ENCODE measurements around the gene SMAD2.

The SMAD2 gene

DNA sequence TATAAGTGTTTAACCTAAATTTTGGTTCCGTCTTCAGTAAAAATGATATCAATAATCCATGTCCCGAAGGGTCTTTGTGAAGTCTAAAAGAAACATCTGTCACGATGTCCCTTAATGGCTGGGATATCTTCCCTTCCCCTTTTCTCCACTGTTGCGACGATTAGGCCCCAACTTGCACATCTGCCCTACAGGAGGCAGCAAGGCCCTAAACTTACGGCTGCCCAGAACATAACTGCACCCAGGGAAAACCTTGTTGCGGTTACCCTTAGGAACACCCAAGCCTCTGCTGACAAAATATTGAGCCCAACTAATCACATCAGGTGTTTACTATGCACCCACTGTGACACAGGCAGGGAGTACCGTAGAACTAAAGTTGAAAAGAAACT lies 1.3 kb upstream of the SMAD2 start:
- DNase-seq, result peak; percentile 8

DNA sequence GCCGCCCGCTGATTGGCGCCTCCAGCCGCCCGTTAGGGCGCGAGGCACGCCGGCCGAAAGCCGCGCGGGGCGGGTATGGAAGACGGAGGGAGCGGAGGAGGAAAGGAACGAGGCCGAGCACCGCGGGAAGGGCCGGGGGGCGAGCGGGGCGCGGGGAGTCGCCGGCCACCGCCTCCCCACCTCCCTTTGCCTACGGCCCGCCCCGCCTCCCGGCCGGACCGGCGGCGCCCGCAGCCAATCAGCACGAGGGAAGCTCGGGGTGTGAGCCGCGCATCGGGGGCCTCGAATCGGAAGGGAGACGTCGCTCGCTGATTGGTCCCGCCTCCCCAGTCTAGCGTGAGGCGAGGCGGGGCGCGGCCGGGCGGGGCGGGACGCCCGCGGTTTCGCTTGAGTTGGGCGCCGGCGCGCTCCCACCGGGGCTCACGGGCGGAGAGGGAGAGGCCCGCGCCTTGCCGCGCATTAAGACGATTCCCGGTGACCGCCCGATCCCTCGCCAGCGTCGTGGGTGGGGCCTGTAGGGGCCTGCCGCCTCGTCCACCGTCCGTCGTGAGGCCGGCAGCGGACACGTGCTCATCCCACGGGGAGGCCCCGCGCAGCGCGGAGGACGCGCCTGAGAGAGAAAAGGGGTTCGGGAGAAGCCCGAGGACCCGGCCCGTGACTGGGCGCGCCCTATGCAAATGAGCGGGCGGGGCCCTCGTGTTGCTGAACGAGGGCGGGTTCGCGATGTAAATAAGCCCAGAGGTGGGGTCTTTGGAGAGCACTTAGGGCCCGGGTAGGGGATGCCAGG lies 665 bp upstream of the SMAD2 start:
- peak; percentile 92 for DNase-seq

DNA sequence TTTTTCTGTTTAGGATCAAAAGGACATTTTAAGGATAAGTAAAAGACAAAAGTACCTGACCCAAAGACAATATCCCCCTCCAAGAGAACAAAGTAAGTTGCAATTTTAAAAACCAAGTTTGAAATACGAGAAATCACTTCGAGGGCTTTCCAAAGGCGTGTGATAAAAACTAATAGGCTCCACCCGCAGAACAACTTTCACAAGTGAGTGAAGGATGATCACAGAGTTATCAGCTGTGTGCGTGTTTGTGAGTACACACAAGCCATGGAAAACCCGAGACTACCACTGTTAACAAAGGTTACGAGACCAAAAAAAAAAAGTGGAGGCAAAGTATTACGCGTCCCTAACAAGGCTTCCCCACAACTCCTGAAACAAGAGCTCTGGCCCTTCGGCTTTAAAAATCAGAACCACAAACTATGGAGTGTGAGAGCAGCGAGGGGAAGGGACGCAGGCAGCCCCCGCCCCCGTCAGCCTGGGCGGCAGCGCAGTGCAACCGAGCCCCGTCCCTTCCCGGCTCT lies 719 bp downstream of the SMAD2 start:
- no peak for DNase-seq

DNA sequence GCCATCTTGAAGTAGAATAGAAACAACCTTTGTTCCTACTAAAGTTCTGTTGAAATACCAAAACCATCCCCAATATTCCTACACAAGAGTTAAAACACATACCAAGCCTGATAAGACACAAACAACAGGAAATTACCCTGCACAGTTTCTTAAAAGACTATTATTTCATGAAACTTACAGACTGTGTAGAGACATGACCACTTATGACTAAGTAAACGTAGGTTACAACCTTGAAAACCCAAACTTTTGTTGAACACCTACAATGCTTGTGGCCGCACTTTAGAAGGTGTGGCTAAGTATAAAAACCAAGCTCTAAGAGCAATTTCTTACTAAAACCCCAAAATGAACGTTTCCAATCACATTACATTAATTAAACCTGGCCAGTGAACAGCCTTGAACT lies 2.0 kb downstream of the SMAD2 start:
- DNase-seq, result no peak

DNA sequence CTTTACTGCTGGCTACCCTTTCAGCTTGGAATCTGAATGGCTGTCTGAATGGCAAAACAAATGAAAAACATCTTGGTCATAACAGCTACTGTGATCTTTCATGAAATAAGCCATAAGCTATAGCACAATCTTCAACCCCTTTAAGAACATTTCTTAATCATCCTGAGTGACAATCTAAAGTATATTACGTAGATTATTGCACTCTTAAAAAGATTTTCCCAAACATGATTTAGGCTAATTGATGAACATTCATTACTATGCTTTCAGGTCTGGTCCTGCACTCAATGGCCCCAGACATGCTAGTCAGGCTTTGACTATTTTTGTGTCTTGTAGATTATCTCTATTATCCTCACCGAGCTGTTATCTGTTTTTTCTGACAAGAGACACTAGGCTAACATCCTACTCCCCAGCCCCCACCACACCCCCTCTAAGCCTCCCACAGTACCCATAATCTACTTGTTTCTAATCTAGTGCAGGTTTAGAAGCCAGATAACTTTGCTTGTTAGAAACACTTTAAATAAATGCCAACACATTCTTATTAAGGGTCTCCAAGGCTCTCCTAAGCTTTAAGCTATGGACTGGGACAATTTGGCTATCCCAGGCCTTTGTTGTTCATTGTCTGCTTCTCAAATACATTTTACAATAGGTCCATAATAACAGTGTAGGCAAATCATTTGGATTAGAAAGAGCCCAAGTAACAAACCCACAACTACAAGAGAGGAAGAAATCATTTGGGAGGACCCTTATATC lies 4.2 kb downstream of the SMAD2 start:
- no peak for DNase-seq

DNA sequence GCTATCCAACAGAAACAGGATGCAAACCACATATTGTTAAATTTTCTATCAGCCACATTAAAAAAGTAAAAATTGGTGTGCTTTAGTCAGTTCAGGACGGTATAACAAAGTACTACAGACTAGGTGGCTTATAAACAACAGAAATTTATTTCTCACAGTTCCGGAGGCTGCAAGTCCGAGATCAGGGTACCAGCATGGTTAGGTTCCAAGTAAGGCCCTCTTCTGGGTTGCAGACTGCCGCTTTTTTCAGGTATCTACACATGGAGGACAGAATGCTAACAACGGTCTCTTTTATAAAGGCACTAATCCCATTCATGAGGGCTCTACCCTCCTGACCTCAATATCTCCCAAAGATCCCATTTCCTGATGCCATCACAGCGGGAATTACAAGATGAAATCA lies 10.5 kb downstream of the SMAD2 start:
- no peak for DNase-seq

DNA sequence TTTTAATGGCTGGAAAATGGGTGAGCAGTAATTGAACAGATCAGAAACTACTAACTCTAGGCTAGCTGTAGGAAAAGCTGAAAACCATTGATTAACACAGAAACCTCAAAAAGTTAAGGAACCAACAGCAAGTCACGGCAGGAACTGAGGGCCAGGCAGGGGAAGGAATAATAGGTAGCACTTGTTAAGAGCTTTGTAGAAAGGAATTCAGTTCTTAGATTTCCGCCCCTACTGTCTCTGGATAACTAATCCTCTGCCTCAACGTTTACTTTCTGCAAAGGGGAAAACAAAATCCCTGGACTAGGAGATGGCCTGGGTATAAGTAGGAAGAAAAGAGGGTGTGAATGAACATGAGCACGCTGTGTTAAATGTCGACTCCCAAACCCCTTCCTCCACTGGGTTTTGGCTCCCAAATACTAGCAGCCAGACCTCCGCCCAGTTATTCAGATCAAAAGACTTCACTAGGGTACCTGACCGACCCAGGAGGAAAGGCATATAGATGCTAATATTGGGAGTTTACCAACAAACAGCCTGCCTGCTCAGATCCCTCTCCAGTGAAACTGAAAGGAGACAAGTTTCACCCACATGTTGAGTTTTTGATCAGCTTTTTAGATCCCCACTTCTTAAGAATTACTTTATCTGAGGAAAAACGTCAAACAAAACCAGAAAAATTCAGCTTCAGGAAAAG lies 12.4 kb downstream of the SMAD2 start:
- no peak for DNase-seq

DNA sequence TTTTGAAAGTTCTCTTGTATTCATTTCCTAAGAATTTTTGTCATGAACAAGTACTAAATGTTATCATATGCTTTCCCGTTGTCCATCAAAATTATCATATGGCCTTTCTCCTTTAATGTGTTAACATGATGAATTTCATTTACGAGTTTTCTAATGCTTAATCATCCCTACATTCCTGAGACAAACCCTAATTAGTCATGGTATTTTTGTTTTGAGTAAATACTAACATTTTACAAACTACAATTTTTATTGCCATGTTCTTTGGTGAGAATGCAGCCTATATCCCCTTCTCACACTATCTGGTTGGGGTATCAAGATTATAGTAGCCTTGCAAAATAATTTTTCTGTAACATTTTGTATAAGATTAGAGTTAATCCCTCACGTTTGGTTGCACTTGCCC lies 14.5 kb downstream of the SMAD2 start:
- DNase-seq, result no peak

DNA sequence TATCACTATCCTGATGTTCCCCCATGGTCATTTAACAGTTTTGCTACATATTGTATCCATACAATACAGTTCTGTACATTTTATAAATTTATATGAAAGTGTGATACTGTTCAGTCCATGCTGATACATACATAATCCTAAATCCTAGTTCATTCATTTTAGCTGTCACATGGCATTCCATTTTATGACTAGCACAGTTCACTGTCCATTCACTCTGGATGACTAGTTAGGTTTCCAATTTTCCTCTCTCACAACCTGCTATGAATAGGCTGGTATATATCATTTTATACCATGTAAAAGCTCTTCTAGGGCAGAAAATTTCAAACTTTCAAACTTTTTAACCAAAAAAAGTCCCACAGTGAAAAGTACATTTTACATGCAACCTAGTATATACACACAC lies 15.2 kb downstream of the SMAD2 start:
- DNase-seq, result no peak

DNA sequence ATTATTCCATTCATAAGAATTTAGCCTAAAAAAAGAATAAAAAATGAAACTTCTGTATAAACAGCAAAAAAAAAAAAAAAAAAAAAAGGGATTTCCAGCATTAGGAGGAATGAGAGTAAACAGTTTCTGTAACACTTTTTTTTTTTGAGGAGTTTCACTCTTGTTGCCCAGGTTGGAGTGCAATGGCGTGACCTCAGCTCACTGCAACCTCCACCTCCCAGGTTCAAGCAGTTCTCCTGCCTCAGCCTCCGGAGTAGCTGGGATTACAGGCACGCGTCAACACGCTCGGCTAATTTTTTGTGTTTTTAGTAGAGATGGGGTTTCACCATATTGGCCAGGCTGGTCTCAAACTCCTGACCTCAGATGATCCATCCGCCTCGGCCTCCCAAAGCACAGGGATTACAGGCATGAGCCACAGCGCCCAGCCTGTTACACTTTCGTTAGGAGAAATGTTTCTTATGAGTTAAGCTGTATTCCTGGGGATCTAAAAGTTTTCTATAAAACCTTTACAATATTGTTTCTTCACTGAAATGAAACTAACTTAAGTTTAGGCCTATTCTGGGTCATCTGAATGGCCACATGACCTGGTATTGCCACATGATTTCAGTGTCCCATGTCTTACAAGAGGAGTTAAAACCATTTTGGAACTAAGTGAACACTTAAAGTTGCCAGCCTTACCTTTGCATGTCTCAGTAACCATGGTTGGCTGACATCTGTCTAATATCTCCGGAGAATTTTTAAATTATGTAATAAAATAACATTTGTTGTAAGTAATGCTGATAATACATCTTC lies 17.5 kb downstream of the SMAD2 start:
- no peak for DNase-seq

DNA sequence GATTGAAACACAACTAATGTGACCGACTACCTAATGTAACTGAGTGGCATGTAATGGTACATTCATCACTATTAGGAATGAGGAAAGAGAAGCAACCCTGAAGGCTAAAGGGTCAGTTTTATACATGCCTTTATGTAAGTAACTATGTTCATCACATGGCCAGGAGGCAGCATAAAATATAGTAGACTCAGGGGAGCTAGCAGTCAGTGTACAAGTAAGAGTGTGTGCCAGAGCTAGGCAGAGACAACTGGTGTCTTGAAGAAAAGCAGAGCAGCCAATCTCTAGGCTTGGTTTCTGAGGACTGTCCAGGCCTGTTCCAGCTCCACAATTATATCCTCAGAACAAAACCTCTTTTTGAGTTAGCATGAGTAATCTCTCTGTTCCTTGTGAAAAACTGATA lies 18.1 kb downstream of the SMAD2 start:
- DNase-seq, result no peak

DNA sequence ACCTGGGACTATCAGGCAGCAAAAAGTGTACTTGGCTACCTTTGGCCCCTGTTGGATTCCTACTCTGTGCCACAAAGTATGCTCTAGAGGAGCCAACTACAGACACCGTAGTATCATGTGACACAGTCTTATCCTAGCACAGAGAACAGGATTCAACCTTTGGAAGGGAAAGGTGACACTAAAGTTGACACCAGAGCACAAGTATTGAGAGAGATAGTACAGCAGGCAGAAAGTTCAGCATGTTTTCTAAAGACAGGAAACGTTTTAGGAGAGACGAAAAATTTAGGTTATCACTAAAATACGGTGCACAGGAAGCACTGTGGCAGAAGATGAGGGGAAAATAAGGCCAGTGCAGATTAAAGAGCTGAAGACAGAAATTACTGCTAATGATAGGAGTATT lies 18.6 kb downstream of the SMAD2 start:
- DNase-seq, result no peak

DNA sequence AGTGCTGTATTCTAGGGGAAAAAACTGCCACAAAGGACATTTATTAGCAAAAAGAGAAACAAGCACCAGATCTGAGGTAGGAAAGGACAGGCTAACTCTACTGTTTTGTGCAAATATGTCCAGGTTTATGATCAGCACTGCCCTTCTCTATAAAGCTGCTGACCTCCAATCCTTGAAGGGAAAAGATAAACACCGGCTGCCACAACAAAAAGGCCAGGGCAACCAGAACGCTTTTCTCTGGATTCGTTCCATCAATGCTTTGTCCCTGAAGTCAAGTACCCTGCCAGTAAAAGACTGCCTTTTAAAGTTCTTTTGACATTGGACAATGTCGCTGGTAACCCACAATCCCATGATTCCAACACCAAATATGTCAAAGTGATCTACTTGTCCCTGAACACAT lies 21.0 kb downstream of the SMAD2 start:
- no peak for DNase-seq

DNA sequence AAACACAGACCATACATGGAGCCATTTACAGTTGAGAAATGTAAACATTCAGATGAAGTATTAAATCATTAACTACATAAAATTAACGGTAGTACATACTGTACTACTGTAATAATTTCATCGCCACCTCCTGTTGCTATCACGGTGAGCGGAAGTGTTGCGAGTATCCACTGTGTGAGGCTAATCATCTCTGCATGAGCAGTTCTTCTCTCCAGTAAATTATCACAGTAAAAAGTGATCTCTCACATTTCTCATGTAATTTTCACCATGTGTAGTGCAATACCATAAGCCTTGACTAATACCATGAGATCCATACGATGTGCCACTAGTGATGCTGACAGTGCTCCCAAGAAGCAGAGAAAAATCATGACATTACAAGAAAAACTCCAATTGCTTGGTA lies 21.9 kb downstream of the SMAD2 start:
- no peak for DNase-seq

DNA sequence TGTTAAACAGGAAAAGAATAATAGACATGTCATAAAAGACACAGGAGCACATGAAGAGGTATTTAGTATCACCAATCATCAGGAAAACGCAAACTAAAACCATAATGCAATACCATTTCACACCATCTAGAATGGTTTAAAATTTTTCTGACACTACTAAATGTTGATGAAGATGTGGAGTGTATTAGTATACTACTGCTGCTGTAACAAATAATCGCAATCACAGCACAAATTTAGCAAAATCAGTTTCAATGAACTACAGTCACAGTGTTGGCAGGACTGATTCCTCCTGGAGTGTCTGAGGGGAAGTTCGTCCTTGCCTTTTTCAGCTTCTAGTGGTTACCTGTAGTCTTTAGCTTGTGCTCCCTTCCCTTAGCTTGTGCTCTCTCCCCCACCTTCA lies 24.1 kb downstream of the SMAD2 start:
- DNase-seq, result no peak

DNA sequence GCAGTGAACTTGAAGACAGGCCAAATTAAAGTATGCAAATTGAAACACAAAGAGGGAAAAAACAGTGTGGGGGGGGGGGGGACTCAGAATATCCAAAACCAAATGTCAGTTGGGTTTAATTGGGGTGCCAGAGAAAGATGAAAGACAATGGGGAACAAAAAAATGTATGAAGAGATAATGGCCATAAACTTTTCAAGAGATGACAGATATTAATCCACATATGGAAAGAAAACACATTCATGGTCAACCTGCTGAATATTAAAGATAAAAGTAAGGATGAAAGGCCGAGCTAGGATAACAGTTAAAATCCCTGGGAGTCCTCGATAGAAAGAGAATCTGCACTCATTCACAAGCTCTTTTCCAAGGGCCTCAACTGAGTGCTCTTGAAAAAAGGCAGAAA lies 26.6 kb downstream of the SMAD2 start:
- DNase-seq, result no peak

DNA sequence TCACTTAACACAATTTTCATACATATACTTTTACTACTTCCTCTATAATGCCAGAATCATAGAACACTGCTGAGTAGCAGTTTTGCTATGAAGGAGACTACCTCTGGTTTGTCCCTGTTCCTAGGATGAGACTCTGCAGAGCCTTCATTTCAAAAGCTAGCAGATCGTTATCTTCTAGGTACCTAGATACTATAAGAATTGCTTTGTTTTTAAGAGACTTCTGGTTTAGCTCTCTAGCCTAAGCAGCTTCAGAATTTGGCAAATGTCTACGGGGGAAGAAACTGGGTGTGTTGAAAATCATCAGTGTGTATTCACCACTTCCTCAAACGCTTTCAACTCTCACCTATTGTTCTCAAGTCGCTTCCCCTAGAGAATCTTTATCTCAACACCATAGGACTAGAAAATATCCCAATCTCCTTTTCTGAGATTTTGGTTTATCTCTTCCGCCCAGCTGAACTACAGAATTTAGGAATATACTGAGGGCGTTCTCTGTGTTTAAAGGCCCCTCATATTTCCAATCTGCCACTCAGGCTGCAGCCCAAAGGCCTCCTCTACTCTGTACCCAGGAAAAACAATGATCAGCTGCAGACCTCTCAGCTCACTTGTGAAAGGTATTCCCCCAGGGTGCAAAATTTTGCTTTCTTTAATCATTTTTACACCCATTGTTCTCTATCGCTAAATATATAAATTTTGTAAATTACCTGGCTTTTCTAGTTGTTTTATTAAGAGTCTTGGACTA lies 28.7 kb downstream of the SMAD2 start:
- no peak for DNase-seq

DNA sequence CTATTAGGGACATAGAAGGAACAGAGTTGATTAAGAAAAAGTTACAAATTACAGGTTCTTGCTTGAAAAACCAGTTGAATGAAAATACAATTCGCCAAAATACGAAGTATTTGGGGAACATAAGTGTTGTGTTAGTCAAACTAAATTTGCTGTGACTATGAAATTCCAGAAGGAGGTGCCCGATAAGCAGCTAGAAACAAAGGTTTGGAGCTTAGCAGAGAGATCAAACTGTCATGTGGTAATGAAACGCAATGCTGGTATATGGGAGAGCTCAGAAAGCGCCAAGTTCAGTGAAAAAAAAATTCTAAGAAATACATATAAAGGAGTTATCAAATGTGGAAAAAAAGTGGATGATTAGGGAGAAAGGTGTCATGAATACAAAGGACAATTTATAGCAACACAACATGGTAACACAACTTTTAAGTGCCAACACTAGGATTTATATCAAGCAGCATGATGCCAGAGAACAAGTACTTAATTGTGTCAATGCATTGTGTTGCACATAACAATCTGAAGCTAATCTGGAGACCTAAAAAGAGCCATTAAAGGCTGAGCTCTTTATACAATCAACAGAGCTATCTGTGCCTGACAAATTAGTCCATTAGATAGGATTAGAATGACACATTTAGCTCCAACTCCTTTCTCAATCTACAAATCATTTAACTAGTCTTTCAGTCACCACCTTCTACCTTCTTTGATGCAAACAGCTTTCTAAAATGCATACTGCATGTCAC lies 31.2 kb downstream of the SMAD2 start:
- no peak for DNase-seq

DNA sequence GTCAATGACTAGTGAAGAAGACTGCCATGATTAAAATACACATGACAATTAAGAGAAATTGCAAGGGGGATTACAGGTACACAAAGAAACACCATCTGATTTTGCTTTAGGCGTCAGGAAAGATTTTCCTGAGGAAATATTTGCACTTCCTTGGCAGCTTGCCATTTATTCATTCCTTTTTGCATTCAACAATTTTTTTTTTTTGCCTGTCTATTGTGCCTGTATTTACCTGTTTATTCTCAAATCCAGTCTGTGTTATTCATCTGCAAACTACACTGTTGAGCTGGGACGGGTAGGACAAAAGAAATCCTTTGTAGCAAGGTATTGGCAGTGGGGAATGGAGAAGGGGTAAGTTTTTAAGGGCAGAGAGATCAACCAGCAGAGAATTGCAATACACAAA lies 31.8 kb downstream of the SMAD2 start:
- DNase-seq, result no peak

DNA sequence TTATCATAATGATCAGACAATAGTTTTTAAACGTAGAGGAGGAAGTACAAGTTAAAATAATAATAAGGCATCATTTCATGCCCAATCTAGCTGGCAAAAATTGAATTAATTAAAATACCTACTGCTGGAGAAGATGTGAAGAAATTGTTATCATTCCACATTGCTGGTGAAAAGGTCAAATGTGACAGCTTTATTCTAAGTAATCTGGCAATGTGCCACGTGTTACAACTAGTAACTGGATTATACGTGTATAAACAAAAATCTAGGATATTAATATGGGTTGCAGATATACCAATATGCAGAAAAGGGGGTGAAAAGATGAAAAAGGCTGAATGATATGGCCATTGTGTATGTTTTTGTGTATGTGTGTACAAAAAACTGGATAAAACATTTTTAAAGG lies 32.4 kb downstream of the SMAD2 start:
- no peak for DNase-seq

DNA sequence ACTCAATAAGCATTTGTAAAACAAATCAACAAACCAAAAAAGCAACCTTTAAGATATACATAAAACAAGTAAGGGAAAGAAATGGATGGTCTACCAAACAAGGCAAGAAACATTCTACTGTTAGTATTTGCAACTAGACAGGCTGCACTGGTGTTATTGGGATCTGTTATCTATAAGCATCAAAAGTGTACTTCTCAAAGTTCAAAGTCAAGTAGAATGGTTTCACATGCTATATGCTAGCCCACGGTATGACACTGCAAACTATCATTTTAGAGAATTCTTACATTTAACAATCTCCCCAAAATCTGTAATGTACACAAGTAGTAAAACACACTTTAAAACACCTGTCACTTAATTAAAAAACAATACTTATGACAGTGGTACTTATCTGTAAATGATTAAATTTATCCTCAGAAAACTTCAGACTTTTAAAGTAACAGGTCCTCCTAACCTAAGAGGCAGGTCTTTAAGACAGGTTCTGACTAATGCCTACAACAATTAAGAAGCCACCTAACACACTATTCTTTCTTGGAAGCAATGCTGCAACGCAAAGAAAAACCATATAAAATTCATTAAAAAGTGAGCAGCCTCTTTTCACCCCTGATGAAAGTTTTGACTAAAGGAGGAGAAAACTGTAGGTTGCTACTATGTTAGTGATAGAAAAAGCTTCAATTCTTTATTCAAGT lies 34.8 kb downstream of the SMAD2 start:
- DNase-seq, result no peak
